ENCODE data around the gene MBP.

The MBP gene

GRCh38 chr18:77132369-77133050 is at the start of gene MBP:
TSS of gene MBP (minus strand) at chr18:77132783. CDS start at chr18:77105261, 27,522 bp downstream.
- peak; percentile 77 for DNase-seq

GRCh38 chr18:77181950-77182707 is 49.5 kb upstream of the MBP start:
- no peak for DNase-seq

DNA sequence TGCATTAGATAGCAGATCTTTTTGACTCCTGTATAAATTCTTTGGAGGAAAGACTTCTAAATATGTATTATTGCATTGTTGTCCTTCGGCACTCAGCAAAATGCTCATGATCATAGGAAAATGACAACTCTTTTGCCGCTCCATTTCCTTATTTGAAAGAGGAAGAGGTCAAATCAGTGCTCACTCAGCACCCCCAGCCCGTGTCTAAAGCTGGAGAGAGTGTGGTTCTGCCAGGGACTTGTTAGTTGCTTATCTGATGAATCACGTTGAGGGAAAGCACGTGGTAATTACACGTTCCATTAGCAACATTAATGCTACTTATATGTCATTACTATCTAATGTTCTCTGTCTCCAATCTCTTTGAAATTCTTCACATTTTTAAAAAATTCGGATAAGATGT is 46.0 kb upstream of the MBP start:
- no peak for DNase-seq

DNA sequence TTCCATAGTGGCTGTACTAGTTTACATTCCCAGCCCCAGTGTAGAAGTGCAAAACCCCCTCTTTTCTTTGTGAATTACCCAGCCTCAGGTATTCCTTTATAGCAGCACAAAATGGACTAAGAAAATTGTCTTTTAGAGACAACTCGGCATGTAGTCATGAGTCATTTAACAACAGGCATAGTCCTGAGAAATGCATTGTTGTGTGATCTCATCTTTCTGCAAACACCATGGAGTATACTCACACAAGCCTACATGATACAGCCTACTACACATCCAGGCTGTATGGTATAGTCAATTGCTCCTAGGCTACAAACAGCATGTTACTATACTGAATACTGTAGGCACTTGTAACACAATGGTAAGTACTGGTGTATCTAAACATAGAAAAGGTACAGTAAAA is 44.4 kb upstream of the MBP start:
- no peak for DNase-seq

DNA sequence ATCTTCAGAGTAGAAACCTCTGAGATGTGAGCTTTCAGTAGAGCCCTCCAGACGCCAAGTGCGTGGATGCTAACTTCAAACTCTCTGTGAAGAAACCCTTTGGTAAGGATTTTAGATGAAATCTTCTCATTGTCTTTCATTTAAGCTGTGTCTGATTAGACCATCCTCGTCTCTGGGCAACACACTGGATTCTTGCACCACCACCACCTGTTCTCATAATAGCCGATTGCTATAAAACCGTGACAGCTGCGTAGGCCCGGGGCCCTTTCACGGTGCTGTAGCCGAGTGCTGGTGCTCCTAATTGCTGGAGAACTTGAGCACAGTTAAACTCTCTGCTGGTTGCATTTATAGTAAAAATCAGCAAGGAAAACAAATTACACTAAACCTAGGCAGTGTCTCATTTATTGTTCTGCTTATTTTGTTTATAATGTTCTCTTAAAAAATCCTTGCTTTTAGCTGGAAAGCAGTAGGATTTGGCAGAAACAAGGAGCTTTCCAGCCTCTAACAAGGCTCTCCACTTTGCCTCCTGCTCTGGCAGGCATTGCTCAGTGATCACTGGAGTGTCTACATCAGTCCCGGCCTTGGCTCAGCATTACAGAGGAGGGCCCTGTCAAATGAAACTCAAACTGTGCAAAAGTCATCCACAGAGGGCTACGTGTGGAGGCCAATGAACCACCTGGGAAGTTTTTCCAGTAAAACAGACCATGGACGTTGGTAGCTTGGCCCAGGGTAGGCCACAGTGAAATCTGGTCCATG is 40.9 kb upstream of the MBP start:
- DNase-seq: no peak

- no peak for DNase-seq
Observed at GRCh38 chr18:77170890-77171410, 38.4 kb upstream of the MBP start.

DNA sequence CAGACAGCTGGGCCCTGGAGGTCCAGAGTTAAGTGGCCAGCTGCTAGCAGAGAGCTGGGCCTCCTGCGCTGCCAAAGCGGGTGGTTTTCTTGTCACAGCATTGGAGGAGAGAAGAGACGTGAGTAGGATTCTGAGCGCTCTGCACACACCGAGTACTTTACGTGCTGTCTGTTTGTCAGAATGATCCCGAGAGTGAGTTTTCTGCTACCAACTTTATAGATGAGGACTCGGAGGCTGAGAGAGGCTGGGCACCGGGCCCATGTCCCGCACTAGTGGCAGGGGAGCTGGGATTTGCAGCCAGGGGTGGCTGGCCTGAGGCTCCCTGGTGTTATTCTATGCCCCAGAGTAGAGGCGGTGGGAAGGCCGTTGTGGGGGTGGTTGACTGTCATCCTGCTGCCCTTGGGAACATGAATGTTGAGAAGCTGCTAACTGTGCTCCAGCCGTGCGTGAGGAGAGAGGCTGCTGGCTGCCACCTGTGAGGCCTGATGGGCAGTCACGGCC is 36.3 kb upstream of the MBP start:
- DNase-seq: no peak

GRCh38 chr18:77167251-77167650 is 34.7 kb upstream of the MBP start:
- no peak for DNase-seq

DNA sequence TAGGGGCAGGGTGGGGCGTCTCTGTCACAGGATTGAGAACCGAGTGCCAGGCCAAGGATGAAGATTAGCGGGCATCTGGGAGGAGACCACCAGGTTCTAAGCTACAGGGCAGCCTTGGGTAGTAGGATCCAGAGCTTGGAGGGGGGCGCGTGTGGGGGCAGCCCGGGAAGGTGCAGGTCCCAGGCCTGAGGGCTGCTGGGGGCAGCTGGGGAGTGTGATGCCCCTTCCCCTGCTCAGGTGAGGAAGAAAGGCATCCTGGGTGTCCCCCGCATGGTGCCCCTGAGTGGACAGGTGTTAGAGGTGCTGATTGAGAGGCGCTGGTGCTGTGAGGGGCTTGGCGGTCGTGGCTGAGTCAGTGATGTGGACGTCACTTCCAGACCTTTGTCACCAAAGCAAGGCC is 33.9 kb upstream of the MBP start:
- DNase-seq: no peak

DNA sequence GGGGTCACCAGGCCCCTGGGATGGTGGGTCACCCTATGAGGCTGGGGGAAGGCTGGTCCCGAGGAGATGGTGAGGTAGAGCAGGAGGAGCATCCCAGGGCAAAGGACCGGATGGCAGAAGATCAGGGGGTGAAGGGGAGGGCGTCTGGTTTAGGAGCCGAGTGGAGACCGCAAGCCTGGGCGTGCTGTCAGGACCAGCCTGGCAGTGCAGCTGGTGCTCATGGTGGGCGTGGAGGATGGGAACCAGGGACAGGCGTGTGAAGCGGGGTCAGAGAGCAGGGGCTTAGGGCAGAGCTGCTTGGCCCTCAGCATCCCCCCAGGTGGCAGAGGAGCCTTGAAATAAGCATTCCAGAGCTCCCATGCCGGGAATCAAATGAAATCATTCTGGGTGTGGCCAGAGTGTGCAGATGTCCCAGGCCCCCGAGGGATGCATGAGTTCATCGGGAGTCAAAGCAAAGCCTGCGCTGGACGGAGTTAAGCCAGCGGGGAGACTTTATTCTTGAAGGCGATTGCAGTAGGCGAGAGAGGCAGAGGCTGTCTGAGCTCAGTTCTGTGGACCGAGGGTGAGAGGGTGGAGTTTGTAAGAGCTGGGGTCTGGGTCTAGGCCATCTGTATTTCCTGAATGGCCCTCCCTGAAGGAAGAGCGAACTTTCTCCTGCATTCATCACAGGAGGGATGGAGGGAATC is 33.1 kb upstream of the MBP start:
- DNase-seq: no peak

DNA sequence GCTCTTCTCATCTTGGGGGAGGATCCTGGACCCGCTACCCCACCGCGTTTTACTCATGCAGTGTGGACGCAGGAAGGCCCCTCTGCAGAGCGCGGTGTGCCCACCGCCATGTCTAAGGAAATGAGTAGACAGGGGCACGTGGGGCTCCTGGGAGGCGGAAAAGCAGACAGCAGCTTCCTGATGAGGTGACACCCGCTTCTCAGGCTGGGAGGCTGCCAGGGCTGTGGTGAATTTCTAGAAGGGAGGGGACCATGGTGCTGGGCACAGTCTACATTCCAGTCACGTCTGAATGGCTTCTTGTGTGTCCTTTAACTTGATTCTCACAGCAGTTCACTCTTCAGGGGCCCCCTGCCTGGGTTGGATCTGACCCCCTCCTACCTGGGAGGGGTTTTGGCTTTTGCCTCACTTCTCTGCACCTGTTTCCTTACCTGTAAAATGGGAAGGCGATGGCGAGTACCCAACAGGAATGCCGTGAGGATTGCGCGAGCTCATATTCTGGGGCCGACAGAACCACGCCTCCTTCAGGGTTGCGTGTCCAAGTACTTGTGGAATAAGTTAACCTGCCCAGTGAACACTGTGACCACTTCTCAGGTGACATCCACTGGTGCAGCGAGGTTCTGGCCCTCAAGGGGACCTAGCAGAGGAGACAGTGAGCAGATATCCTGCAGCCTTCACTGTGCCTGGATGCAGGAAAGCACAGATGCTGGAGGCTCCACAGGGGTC is 32.3 kb upstream of the MBP start:
- no peak for DNase-seq

DNA sequence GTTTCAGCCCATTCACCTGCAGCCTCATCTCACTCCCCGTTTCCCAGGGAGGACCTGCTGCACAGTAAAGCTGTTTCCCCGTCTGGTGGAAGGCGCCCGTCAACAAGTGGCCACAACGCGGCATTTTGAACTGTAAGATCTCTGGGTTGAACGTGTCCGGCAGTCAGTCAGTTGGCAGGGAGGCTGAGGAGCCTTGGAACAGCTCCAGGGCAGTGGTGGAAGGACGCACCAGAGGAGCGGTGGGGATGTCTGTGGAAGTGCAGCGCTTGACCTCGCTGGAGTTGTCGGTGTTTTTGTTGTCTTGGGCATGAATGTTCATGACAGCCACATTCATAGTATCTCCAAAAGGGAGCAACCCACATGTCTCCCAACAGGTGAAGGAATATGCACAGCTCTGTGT is 31.4 kb upstream of the MBP start:
- DNase-seq: no peak

DNA sequence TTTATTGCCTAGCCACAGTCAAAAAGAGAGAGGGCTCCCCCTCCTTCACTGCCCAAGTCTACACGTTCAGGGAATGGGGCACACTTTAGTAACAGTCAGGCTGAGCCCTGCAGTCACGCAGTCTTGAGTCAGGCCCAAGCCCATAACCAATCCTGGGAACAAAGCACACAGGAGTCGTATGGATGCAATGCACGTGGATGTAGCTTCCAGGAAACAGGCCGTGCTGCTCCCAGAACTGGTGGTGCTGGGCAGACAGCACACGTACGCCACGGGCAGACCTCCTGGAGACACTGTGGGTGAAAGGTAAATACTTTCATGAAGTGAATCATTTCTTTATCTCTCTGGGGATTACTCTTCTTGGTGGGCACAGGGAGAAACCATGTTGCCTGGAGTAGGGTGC is 30.0 kb upstream of the MBP start:
- DNase-seq: no peak

GRCh38 chr18:77161961-77162360 is 29.4 kb upstream of the MBP start:
- DNase-seq: no peak

- no peak for DNase-seq
Observed at GRCh38 chr18:77161383-77161782, 28.8 kb upstream of the MBP start.

- no peak for DNase-seq
Observed at GRCh38 chr18:77160515-77160914, 27.9 kb upstream of the MBP start.

GRCh38 chr18:77157312-77157711 is 24.7 kb upstream of the MBP start:
- DNase-seq: no peak

DNA sequence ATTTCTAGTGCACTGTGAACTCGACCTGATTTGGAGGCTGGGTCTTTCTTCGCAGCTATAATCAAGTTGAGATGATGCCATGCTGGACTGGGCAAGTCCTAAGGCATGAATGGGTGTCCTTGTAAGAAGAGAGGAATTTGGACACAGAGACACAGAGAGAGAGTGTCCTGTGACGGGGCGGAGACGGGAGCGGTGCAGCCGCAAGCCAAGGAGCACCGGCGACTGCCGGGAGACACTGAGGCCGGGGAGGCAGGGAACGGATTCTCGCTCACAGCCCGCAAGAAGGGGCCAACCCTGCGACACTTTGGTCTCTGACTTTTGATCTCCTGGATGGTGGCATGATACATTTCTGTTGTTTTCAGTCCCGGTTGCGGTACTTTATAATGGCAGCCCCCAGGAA is 22.4 kb upstream of the MBP start:
- no peak for DNase-seq

GRCh38 chr18:77153404-77153803 is 20.8 kb upstream of the MBP start:
- no peak for DNase-seq

GRCh38 chr18:77151772-77152520 is 19.4 kb upstream of the MBP start:
- no peak for DNase-seq

GRCh38 chr18:77151033-77151771 is 18.6 kb upstream of the MBP start:
- no peak for DNase-seq

Data from activated T-cell treated with anti-CD3 and anti-CD28 coated beads, Interleukin-2, amount 50 U/mL, for 1 hour (primary cell).